ENCODE results near the gene HOXB8. TPM values are rescaled to one million over a fixed set of nuclear protein-coding genes. Genes with fewer than 3 reads are reported as not detected.
A peak's percentile ranks its signal among the peaks of the same experiment; 100 is the strongest.

HOXB8 gene
- total and polyA plus RNA-seq, 2 experiments from 2014 or later = not detected

DNA sequence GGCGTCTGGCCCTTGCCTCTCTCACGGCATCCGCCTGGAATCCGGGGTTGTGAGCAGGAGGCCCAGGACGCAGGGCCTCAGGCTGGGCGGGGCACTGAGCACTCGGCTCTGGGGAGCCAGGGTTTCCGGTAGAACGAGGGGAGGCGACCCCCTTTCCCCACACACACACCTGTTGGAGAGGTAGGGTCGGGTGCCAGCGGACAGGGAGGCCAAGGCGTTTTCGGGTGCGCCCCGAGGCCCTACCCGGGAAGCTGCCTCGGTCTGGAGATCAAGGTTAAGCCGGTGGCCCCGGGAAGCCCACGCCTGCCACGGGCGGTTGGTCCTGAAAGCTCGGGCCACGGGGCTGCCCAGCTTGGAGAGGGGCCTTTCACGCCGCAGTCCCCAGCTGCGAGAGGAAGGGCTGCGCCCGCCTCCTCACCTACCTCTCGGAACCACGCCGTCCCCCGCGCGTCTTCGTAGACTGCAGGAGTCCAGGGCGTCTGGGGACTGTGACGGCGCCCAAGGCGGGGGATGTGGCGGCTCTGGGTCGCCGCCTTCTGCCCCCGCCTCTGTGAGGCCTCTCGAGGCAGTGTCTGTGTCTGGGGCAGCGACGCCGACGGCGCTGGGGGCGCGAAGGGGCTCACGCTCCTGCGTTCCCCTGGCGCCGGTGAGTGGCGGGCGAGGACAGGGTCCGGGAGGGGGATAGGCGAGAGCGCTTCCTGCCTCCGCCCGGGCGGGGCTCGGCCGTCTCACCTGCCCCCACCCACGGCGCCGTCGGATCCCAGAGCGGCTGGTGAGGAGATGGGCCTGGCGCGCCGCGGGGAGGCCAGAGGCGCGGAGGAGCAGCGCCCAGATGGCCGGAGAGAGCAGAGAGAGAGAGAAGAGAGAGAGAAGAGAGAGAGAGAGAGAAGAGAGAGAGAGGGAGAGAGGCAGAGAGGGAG is 31.4 kb upstream of the HOXB8 start:
- H3K4me1 Mint-ChIP-seq = peaks cover 18% of the 10 kb centered on the region
- Histone ChIP-seq H3K27me3 (ENCODE audit: insufficient read depth) (peaks cover 100% of the 10 kb centered on the region), H3K4me2 (peak overlapping the region; percentile 87), H3K9me2 (ENCODE audit: insufficient read depth) (no peaks in the 10 kb centered on the region), H2AFZ (peak overlapping the region; percentile 85), H3F3A (replicated peaks; ENCODE audit: low read depth) (peaks cover 52% of the 10 kb centered on the region), H3K36me3 (ENCODE audit: insufficient read depth) (no peaks in the 10 kb centered on the region; the same call in 1 of the 2 replicates), H3K4me3 (peak overlapping the region; percentile 54), H3K4me1 (ENCODE audit: insufficient read depth) (peaks cover 25% of the 10 kb centered on the region), H3K27ac (ENCODE audit: low read depth) (no peak overlapping the region), H4K20me1 (replicated peaks; ENCODE audit: insufficient read depth) (peaks cover 20% of the 10 kb centered on the region; the same call in 1 of the 2 replicates), H3K79me2 (replicated peaks; ENCODE audit: insufficient read depth) (no peaks in the 10 kb centered on the region)
- ATAC-seq (peak; percentile 30), DNase-seq (ENCODE audit: low spot score) (peak; percentile 68)
- no peak overlapping the region for H3K27ac Mint-ChIP-seq
- no peaks in the 10 kb centered on the region; the same call in 2 of the 3 replicates for H3K36me3 Mint-ChIP-seq (ENCODE audit: low read depth)
- no peak for TF ChIP-seq ZNF331 (CRISPR knock-in tag; IDR thresholded peaks at IDR 0.05; ENCODE audit: low read depth)
- peak; percentile 36 for TF ChIP-seq EZH2 (IDR thresholded peaks at IDR 0.05; ENCODE audit: low read depth, unreplicated experiment)
- H3K27me3 Mint-ChIP-seq (ENCODE audit: insufficient read depth, low read depth, poor library complexity) = peaks cover 97% of the 10 kb centered on the region
- no peaks in the 10 kb centered on the region; the same call in 2 of the 3 replicates for H3K9me3 Mint-ChIP-seq
- peak overlapping the region; percentile 68 for H3K4me3 Mint-ChIP-seq

DNA sequence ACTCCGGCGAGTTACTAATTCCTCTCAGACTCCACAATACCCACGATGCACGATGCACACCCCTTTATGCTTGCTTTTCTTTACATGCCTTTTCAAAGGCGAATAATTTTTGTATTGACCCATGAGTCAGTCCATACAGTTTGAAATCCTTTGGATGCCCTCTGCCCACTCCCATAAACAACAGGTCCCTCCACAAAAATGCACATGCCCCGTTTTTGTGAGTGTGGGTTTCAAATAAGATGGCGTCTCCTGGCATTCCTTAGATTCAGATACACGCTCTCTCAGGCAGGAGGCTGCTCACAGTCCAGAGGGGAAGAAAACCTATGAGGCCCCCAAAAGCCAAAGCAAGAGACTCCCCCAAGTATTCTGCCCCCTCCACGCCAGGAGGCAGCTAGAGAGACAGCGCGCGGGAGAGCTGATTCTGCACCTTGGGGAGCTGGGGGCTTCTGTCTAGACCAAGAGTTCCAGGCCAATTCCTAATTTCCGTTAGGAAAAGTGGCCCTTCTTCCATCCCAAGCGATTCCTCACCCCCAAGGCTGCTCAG is 30.6 kb upstream of the HOXB8 start:
- peak overlapping the region; percentile 58 for H3K4me3 Mint-ChIP-seq
- peaks cover 22% of the 10 kb centered on the region for H3K4me1 Mint-ChIP-seq
- Histone ChIP-seq H3K27me3 (ENCODE audit: insufficient read depth) (peaks cover 100% of the 10 kb centered on the region), H3K36me3 (ENCODE audit: insufficient read depth) (no peaks in the 10 kb centered on the region; the same call in 1 of the 2 replicates), H3K4me3 (peak overlapping the region; percentile 54), H4K20me1 (replicated peaks; ENCODE audit: insufficient read depth) (peaks cover 27% of the 10 kb centered on the region), H3K27ac (ENCODE audit: low read depth) (no peak overlapping the region), H3K79me2 (replicated peaks; ENCODE audit: insufficient read depth) (no peaks in the 10 kb centered on the region), H3K4me2 (peak overlapping the region; percentile 87), H3F3A (replicated peaks; ENCODE audit: low read depth) (peaks cover 59% of the 10 kb centered on the region), H3K9me2 (ENCODE audit: insufficient read depth) (no peaks in the 10 kb centered on the region), H3K4me1 (ENCODE audit: insufficient read depth) (peaks cover 25% of the 10 kb centered on the region), H2AFZ (peak overlapping the region; percentile 85; the same call in 1 of the 2 replicates)
- TF ChIP-seq ZNF331 (CRISPR knock-in tag; IDR thresholded peaks at IDR 0.05; ENCODE audit: low read depth) = no peak
- TF ChIP-seq EZH2 (IDR thresholded peaks at IDR 0.05; ENCODE audit: low read depth, unreplicated experiment) = peak; percentile 81
- peaks cover 99% of the 10 kb centered on the region for H3K27me3 Mint-ChIP-seq (ENCODE audit: insufficient read depth, low read depth, poor library complexity)
- no peak for DNase-seq (ENCODE audit: low spot score)
- no peak overlapping the region for H3K27ac Mint-ChIP-seq
- ATAC-seq = no peak
- no peaks in the 10 kb centered on the region; the same call in 2 of the 3 replicates for H3K36me3 Mint-ChIP-seq (ENCODE audit: low read depth)
- H3K9me3 Mint-ChIP-seq = no peaks in the 10 kb centered on the region; the same call in 2 of the 3 replicates

DNA sequence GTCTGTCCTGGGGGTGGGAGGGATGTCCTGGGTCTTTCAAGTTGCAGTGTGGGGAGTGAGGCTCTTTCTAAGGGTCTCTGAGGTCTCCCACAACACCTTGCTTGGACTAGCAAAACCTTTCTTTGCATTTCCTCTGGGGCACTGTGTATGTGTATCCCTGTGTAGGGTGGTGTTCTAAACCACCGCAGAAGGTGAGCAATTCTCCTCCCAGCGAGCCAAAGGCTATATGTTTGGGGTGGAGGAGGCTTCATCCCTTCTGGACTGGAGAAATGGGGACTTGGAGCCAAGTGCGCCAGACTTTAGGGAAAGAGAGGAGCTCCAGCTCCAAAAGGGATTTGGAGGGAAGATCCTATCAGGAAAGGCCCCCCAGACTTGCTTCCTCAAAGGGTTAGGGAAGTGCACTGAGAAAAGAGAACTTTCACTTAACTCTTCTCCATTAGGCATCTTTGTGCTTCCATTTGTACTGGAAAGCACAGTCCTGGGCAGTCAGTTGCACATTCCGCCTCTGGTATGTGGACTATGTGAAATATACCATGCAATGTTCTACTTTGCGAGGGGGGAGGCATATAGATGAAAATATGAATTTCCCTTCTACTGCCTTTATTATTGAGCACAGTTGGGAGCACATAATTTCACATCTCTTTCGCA is 29.9 kb upstream of the HOXB8 start:
- Mint-ChIP-seq H3K27ac (no peak overlapping the region), H3K36me3 (ENCODE audit: low read depth) (no peaks in the 10 kb centered on the region; the same call in 2 of the 3 replicates), H3K9me3 (no peaks in the 10 kb centered on the region; the same call in 2 of the 3 replicates), H3K27me3 (ENCODE audit: insufficient read depth, low read depth, poor library complexity) (peaks cover 100% of the 10 kb centered on the region), H3K4me1 (peaks cover 22% of the 10 kb centered on the region), H3K4me3 (no peak overlapping the region; the same call in 2 of the 3 replicates)
- Histone ChIP-seq H2AFZ (no peak overlapping the region), H3K36me3 (ENCODE audit: insufficient read depth) (no peaks in the 10 kb centered on the region; the same call in 1 of the 2 replicates), H3K4me3 (no peak overlapping the region), H3K4me2 (no peak overlapping the region), H3K27ac (ENCODE audit: low read depth) (no peak overlapping the region), H3K9me2 (ENCODE audit: insufficient read depth) (no peaks in the 10 kb centered on the region), H3K4me1 (ENCODE audit: insufficient read depth) (peaks cover 25% of the 10 kb centered on the region), H4K20me1 (replicated peaks; ENCODE audit: insufficient read depth) (peaks cover 34% of the 10 kb centered on the region), H3K27me3 (ENCODE audit: insufficient read depth) (peaks cover 100% of the 10 kb centered on the region), H3F3A (replicated peaks; ENCODE audit: low read depth) (peaks cover 61% of the 10 kb centered on the region), H3K79me2 (replicated peaks; ENCODE audit: insufficient read depth) (no peaks in the 10 kb centered on the region)
- DNase-seq (ENCODE audit: low spot score) (peak; percentile 3), ATAC-seq (no peak)
- TF ChIP-seq EZH2 (IDR thresholded peaks at IDR 0.05; ENCODE audit: low read depth, unreplicated experiment) = peak; percentile 20
- TF ChIP-seq NANOG (IDR thresholded peaks at IDR 0.05; ENCODE audit: borderline replicate concordance) = no peak
